ENCODE results near the gene ST6GALNAC6. TPM values are rescaled to one million over a fixed set of nuclear protein-coding genes. Genes with fewer than 3 reads are reported as not detected.

The ST6GALNAC6 gene
- polyA plus RNA-seq, 3 donors, result 8.2 to 14.4 (median 12.0) TPM

DNA sequence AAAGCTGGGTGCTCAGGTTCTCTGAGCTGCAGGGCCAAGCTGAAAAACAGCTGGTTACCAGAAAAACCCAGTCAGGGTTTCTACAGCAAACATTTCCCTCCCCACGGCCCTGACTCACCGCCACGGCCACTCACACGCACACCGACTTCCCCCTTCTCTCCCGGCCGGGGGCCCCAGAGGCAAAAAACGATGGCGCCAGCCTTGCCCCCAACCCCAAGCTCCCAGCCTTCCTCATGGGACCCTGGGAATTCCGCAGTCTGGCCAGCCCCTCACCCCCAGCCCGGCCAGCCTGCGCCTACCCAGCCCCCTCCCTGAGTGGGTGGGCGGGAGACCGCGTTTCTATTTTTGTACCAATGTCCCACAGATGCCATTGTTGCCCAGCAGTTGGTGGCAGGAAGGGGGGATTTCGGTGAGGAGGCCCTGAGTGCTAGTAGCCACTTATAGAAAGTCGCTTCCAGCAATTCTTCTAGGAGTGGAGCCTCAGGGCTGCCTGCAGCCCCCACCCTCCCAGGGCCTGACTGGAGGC is 63.3 kb downstream of the ST6GALNAC6 start:
- H3K9ac ChIP-seq (ENCODE audit: insufficient read depth, low read length, poor library complexity, severe bottlenecking), result peak overlapping the region; percentile 75
- Mint-ChIP-seq H3K9me3 (peaks cover 0 to 4% (median 0%) of the 10 kb centered on the region in 7 donors), H3K27ac (peak overlapping the region; percentile 97 to 99 (median 98)), H3K4me3 (peak overlapping the region; percentile 27 to 57), H3K27me3 (ENCODE audit: low read depth in 3 of 3) (peaks cover 2 to 6% (median 5%) of the 10 kb centered on the region in 3 donors), H3K36me3 (peaks cover 28 to 44% of the 10 kb centered on the region in 2 donors), H3K4me1 (peaks cover 56% of the 10 kb centered on the region)
- H2AFZ ChIP-seq (ENCODE audit: insufficient read depth, low read depth, low read length, poor library complexity, severe bottlenecking), result peak overlapping the region; percentile 51
- no peaks in the 10 kb centered on the region for H3K79me2 ChIP-seq (ENCODE audit: insufficient read depth, low read length)
- no peaks in the 10 kb centered on the region for H3K9me3 ChIP-seq (replicated peaks in 1 of 2; ENCODE audit: control insufficient read depth in 1 of 2, insufficient read depth in 1 of 2, low read length in 2 of 2)
- peak overlapping the region; percentile 92 to 99 for H3K27ac ChIP-seq (ENCODE audit: low read depth in 1 of 2, low read length in 2 of 2)
- peaks cover 3 to 6% of the 10 kb centered on the region in 2 donors for H3K36me3 ChIP-seq (replicated peaks in 1 of 2; ENCODE audit: control insufficient read depth in 1 of 2, insufficient read depth in 2 of 2, low read length in 2 of 2)
- intact Hi-C loops (cut with micrococcal nuclease), result loop anchor here in 1 of 2 donors (2.0 to 5.0 kb wide), 2 partner anchors 34 to 55 kb away; partner anchors contain the start of gene FPGS
- WGBS (ENCODE audit: insufficient coverage), result 3% methylated on average over 10 of the region's 17 CpGs
- DNase-seq, result peak; percentile 91 to 95 (median 93)
- H3K27me3 ChIP-seq (ENCODE audit: control insufficient read depth in 2 of 2, insufficient read depth in 2 of 2, low read length in 2 of 2), result no peaks in the 10 kb centered on the region
- H3K4me3 ChIP-seq (replicated peaks in 1 of 3; ENCODE audit: low read depth in 2 of 3, low read length in 3 of 3), result no peak overlapping the region
- TF ChIP-seq, protein P1, sequence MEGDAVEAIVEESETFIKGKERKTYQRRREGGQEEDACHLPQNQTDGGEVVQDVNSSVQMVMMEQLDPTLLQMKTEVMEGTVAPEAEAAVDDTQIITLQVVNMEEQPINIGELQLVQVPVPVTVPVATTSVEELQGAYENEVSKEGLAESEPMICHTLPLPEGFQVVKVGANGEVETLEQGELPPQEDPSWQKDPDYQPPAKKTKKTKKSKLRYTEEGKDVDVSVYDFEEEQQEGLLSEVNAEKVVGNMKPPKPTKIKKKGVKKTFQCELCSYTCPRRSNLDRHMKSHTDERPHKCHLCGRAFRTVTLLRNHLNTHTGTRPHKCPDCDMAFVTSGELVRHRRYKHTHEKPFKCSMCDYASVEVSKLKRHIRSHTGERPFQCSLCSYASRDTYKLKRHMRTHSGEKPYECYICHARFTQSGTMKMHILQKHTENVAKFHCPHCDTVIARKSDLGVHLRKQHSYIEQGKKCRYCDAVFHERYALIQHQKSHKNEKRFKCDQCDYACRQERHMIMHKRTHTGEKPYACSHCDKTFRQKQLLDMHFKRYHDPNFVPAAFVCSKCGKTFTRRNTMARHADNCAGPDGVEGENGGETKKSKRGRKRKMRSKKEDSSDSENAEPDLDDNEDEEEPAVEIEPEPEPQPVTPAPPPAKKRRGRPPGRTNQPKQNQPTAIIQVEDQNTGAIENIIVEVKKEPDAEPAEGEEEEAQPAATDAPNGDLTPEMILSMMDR (IDR thresholded peaks at IDR 0.05), result no peak
- H4K20me1 ChIP-seq (ENCODE audit: insufficient read depth, low read length), result no peaks in the 10 kb centered on the region
- peaks cover 47% of the 10 kb centered on the region in 2 donors for H3K4me1 ChIP-seq (ENCODE audit: control insufficient read depth in 1 of 2, insufficient read depth in 2 of 2, low read length in 2 of 2)
- H3K4me2 ChIP-seq (replicated peaks; ENCODE audit: extremely low read depth, low read length, poor library complexity, severe bottlenecking), result peak overlapping the region; percentile 29

Small RNA genes lying within 50 kb of the gene (small RNA-seq; reads per million reads assigned to genes)
- gene MIR4672 (ENCODE audit: insufficient read length, low read depth), result not detected
- gene RNA5SP296 (ENCODE audit: insufficient read length, low read depth), result not detected

Other genes with a start within 250 kb of the ST6GALNAC6 start
- gene CFAP157, start 192.6 kb downstream of the ST6GALNAC6 start, polyA plus RNA-seq, result under 1 TPM in 2 of 3 donors, not detected in 1; 0.06 to 0.09 TPM
- gene PTRH1, start 183.9 kb downstream of the ST6GALNAC6 start, polyA plus RNA-seq, result 10 to 100 TPM in 2 of 3 donors, 1 to 10 TPM in 1; 6.9 to 19.9 (median 19.5) TPM
- gene TTC16, start 183.5 kb downstream of the ST6GALNAC6 start, polyA plus RNA-seq, result under 1 TPM in 1 of 3 donors, not detected in 2; 0.04 TPM
- 10 to 100 TPM; 57.4 to 63.8 (median 60.0) TPM for gene TOR2A, start 164.3 kb downstream of the ST6GALNAC6 start, polyA plus RNA-seq
- 10 to 100 TPM; 11.5 to 47.3 (median 20.5) TPM for gene SH2D3C, start 120.9 kb downstream of the ST6GALNAC6 start, polyA plus RNA-seq
- gene CDK9, start 113.6 kb downstream of the ST6GALNAC6 start, polyA plus RNA-seq, result 100 to 1,000 TPM in 1 of 3 donors, 10 to 100 TPM in 2; 24.9 to 139 (median 26.4) TPM
- gene FPGS, start 96.7 kb downstream of the ST6GALNAC6 start, polyA plus RNA-seq, result 10 to 100 TPM; 21.3 to 28.5 (median 25.2) TPM
- 10 to 100 TPM; 15.7 to 26.0 (median 17.9) TPM for gene ENG, start 44.9 kb downstream of the ST6GALNAC6 start, polyA plus RNA-seq
- gene AK1, start 21.9 kb downstream of the ST6GALNAC6 start, polyA plus RNA-seq, result 1 to 10 TPM in 1 of 3 donors, not detected in 2; 3.5 TPM
- gene ST6GALNAC4, start 17.4 kb upstream of the ST6GALNAC6 start, polyA plus RNA-seq, result 10 to 100 TPM in 2 of 3 donors, 1 to 10 TPM in 1; 8.9 to 14.0 (median 10.3) TPM
- gene PIP5KL1, start 31.2 kb upstream of the ST6GALNAC6 start, polyA plus RNA-seq, result under 1 TPM; 0.31 to 0.57 (median 0.39) TPM
- 10 to 100 TPM; 22.4 to 28.7 (median 25.4) TPM for gene DPM2, start 38.3 kb upstream of the ST6GALNAC6 start, polyA plus RNA-seq
- 1 to 10 TPM in 2 of 3 donors, under 1 TPM in 1; 0.86 to 2.3 (median 2.1) TPM for gene EEIG1, start 81.4 kb upstream of the ST6GALNAC6 start, polyA plus RNA-seq
- 1 to 10 TPM; 4.6 to 6.5 (median 5.6) TPM for gene NAIF1, start 167.7 kb upstream of the ST6GALNAC6 start, polyA plus RNA-seq
- 10 to 100 TPM in 1 of 3 donors, 1 to 10 TPM in 2; 5.1 to 43.3 (median 6.3) TPM for gene SLC25A25, start 168.6 kb upstream of the ST6GALNAC6 start, polyA plus RNA-seq
- gene PTGES2, start 228.1 kb upstream of the ST6GALNAC6 start, polyA plus RNA-seq, result 10 to 100 TPM; 42.0 to 71.5 (median 49.4) TPM
- under 1 TPM in 1 of 3 donors, not detected in 2; 0.83 TPM for gene LCN2, start 249.8 kb upstream of the ST6GALNAC6 start, polyA plus RNA-seq